Measurements from ENCODE around the gene TUBGCP3.
"Not testable (repeated sequence)": the region's sequence is repeated elsewhere in the genome, so short reads cannot be mapped to it uniquely, and the experiment has no call there.

The TUBGCP3 gene

DNA sequence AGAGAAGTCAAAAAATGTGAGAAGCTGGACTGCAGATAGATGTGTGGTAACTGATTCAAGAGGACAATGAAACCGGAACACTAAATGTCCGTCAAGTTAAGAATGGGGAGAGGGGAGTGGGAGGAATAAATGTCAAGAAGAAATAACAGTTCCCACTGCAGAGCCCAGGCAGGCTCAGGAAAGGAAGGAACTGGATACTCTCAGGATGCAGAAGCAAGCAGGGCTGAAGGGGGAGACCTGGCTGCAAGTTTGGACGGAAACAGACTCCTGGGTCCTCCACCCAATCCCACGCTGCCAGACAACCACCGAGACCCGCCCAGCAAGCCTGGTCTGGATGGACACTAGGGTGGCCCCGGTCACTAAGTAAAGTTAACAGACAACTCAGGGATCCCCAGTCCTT, 18.1 kb downstream of the TUBGCP3 start:
- H3K9ac ChIP-seq, result no peak overlapping the region
- H3K4me3 ChIP-seq, result no peak overlapping the region
- peaks cover 35% of the 10 kb centered on the region for H3K4me1 ChIP-seq
- no peaks in the 10 kb centered on the region for H3K9me3 ChIP-seq
- H3K36me3 ChIP-seq, result peaks cover 74% of the 10 kb centered on the region
- no peak overlapping the region for H3K27ac ChIP-seq
- H4K20me1 ChIP-seq, result peaks cover 96% of the 10 kb centered on the region
- no peak for TF ChIP-seq Cebpa-rat (IDR thresholded peaks at IDR 0.05)
- no peak overlapping the region for H3K4me2 ChIP-seq
- H3K27me3 ChIP-seq, result no peaks in the 10 kb centered on the region

DNA sequence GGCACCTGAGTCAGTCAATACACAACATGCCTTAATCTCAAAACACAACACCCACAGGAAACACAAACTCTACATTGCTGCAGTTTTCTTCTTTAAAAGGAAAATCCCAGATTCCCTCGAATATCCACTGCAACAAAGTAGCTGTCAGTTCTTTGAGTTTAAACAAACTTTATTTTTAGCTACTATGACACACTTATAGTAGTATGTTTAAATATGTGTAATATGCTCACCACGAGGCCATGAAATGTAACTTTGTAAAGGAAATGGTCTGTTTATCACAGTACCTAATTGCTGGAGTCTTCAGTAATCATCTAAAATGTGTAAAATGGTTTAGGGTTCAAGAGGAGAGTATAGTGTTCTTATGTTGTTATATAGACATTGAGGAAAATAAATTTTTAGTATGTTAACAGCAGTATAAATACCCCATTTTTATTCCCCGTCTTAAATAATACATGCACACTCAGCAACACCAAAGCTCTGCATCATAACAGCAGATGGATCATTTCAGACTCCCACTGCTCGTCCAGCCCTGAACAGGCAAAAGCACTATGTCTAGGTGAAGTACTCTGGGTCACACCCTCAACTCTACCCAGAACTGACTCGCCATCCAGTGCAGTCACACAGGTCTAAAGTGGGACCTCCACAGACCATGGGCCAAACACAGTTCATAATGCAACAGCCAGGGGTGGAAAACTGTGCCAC, 20.6 kb downstream of the TUBGCP3 start:
- Histone ChIP-seq H3K9ac (no peak overlapping the region), H3K27me3 (no peaks in the 10 kb centered on the region), H3K36me3 (peaks cover 89% of the 10 kb centered on the region), H3K4me2 (no peak overlapping the region), H4K20me1 (peaks cover 94% of the 10 kb centered on the region), H3K27ac (no peak overlapping the region), H3K4me3 (no peak overlapping the region), H3K4me1 (peaks cover 24% of the 10 kb centered on the region), H3K9me3 (no peaks in the 10 kb centered on the region)
- no peak for TF ChIP-seq Cebpa-rat (IDR thresholded peaks at IDR 0.05)

DNA sequence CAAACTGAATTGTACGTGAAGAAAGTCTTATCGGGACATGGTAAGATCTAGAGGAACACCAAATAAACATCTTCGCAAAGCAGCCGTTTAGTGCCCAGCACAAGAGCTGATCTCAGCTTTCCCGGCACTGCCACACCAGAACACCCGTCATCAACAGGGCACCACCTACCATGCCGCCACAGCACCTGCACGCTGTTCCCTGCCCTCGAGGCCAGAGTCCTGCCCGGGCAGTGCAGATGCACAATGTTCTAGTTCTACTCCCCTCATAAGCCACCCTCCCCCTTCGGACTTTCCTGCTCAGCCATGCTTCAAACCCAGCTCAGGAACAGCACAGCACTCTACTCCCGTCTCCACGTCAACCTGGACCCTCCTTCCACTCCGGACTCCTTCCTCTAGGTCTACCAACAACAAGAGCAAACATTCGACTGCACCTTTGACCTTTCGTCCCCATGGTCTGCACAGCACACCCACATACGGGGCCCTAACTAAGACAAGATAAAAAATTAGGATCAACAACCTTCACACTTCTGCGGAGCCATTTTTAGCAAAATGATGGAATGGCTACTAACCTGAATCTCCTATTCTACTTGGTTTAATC, 25.1 kb downstream of the TUBGCP3 start:
- Histone ChIP-seq H3K4me2 (peak overlapping the region; percentile 77), H3K4me3 (no peak overlapping the region), H4K20me1 (peaks cover 68% of the 10 kb centered on the region), H3K9ac (peak overlapping the region; percentile 16; the same call in 1 of the 2 replicates), H3K27me3 (no peaks in the 10 kb centered on the region), H3K4me1 (peaks cover 35% of the 10 kb centered on the region), H3K27ac (peak overlapping the region; percentile 67), H3K36me3 (peaks cover 86% of the 10 kb centered on the region), H3K9me3 (no peaks in the 10 kb centered on the region)
- TF ChIP-seq Cebpa-rat (IDR thresholded peaks at IDR 0.05), result no peak

DNA sequence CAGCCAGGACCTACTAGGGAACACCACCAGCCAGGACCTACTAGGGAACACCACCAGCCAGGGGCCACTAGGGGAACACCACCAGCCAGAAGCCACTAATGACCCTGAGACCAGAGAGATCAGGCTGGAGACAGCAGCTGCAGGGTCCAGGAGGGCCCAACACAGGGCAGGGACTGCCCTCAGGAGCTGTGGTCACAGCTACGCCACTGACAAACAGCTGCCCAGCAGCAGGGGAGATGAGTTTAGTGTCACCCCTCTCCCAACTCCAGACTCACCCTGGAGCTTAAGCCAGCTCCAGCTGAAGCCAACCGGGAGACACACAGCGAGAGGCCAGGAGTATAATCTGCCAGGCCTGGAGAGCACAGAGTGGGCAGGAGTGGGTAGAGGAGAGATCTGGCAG, 25.7 kb downstream of the TUBGCP3 start:
- Histone ChIP-seq H3K4me2 (peak overlapping the region; percentile 77), H3K27ac (peak overlapping the region; percentile 67), H3K27me3 (no peaks in the 10 kb centered on the region), H3K36me3 (peaks cover 86% of the 10 kb centered on the region), H4K20me1 (peaks cover 62% of the 10 kb centered on the region), H3K4me1 (peaks cover 35% of the 10 kb centered on the region), H3K4me3 (no peak overlapping the region), H3K9ac (peak overlapping the region; percentile 16; the same call in 1 of the 2 replicates), H3K9me3 (no peaks in the 10 kb centered on the region)
- TF ChIP-seq Cebpa-rat (IDR thresholded peaks at IDR 0.05), result no peak

DNA sequence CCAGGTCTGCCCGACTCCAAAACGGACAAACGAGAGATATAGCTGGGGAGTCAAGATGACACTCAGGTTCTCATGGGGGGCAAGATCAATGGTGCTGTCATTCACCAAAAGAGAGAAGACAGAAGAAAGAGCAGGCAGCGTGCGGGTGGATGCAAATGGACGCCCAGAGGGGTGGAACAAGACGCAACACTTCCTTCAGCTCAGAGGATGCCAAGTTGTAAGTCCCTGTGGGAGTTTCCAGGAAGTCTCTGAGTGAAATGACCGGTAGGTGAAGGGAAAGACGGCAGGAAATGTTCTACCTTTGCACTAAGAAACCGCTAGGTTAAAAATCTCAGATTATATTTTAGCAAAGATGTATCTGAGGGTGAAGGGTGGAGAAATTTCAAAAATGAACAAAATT, 26.5 kb downstream of the TUBGCP3 start:
- TF ChIP-seq Cebpa-rat (IDR thresholded peaks at IDR 0.05), result no peak
- H3K4me1 ChIP-seq, result peaks cover 35% of the 10 kb centered on the region
- H3K9ac ChIP-seq, result peak overlapping the region; percentile 34; the same call in 1 of the 2 replicates
- peak overlapping the region; percentile 63 for H3K27ac ChIP-seq
- no peaks in the 10 kb centered on the region for H3K9me3 ChIP-seq
- H3K27me3 ChIP-seq, result no peaks in the 10 kb centered on the region
- peak overlapping the region; percentile 77 for H3K4me2 ChIP-seq
- H3K4me3 ChIP-seq, result peak overlapping the region; percentile 4
- peaks cover 86% of the 10 kb centered on the region for H3K36me3 ChIP-seq
- peaks cover 54% of the 10 kb centered on the region for H4K20me1 ChIP-seq

DNA sequence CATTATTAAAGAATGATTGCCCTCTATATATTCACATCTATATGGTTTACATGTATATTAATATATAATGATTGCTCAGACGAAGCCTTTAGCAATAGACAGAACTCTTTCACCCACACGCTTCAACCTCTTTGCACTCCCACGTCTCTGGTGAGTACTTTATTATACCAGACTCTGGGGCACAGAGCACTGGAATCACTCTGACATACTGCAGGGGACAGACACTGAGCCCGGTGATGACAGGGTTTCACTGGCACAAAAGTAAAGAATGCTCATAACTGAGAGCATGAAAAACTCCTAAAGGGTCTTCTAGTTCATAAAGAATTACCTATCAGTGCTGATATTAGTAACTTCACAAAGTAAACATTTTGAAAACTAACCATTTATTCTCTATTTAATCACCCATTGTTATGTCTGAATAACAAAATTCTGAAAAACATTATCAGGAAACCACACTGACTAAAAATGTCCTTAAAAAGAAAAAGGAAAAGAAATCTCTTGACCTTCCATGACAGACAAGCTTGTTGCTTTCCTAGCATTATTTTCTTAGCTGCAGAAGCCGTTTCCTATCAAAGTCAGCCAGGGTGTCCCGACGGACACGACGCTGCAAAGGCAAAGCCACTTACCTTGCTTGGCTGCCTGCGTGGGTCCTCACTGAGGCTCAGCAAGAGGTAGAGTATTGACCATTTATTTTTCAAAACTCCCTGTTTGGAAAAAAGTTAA, 29.1 kb downstream of the TUBGCP3 start:
- Histone ChIP-seq H3K27me3 (no peaks in the 10 kb centered on the region), H3K36me3 (peaks cover 87% of the 10 kb centered on the region), H3K4me2 (no peak overlapping the region), H3K9ac (no peak overlapping the region), H4K20me1 (peaks cover 30% of the 10 kb centered on the region), H3K9me3 (no peaks in the 10 kb centered on the region), H3K27ac (no peak overlapping the region), H3K4me3 (no peak overlapping the region), H3K4me1 (peaks cover 35% of the 10 kb centered on the region)
- TF ChIP-seq Cebpa-rat (IDR thresholded peaks at IDR 0.05), result no peak

DNA sequence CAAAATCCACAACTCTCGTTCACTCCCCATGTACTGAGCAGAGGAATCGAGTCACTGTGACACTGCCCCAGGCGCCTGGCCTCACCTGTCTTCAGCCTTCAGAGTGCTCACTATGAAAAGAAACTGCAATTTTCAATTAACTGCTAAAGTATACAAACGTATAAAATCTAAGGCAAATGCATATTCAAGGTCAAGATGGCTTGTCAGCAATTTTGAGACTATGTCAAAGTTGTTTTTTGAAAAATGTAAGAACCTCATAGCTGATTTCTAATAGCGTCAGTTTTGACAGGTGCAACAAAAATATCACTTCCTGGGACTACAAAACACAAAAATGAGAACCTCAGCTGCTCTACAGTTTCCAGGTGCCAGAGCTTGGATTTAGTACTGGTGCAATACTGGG, 31.4 kb downstream of the TUBGCP3 start:
- Histone ChIP-seq H3K27me3 (no peaks in the 10 kb centered on the region), H3K4me1 (peaks cover 19% of the 10 kb centered on the region), H3K9me3 (no peaks in the 10 kb centered on the region), H3K27ac (no peak overlapping the region), H3K36me3 (peaks cover 93% of the 10 kb centered on the region), H3K4me3 (no peak overlapping the region), H3K4me2 (no peak overlapping the region), H4K20me1 (peaks cover 11% of the 10 kb centered on the region; the same call in 1 of the 2 replicates), H3K9ac (no peak overlapping the region)
- TF ChIP-seq Cebpa-rat (IDR thresholded peaks at IDR 0.05), result no peak

DNA sequence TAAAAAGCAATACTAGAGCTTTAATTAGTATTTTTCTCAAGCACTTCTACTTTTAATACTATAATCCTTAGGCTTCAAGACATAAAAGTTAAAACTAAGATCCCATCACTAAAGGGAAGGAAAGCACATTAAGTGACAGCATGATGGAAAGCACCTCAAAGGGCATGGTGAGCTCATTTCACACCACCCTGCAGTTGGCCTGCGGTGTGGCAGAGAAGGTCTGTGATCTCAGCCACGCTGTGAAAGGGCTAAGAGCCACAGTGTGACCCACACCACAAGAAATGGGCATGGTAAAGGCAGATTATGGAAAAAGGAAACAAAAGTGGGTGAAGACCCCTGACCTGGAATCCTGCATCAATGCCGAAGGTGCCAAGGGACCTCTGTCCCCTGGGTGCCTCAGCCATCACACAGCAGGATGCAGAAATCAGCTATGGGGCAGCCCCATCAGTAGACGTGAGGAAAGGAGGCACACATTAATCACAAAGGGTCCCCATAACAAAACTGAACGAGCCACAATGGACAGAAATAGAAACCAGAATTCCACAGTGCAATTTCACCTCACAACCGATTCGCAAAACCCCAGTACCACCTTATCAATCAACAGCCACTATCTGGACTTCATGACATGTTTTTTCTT, 33.6 kb downstream of the TUBGCP3 start:
- Histone ChIP-seq H3K9me3 (no peaks in the 10 kb centered on the region), H3K27ac (no peak overlapping the region), H3K4me2 (no peak overlapping the region), H3K9ac (no peak overlapping the region), H3K27me3 (no peaks in the 10 kb centered on the region), H4K20me1 (0 out of 2 replicates have a peak, but pooled peaks cover 6% of the 10 kb centered on the region), H3K4me1 (0 out of 2 replicates have a peak, but pooled peaks cover 4% of the 10 kb centered on the region), H3K36me3 (peaks cover 97% of the 10 kb centered on the region), H3K4me3 (no peak overlapping the region)
- TF ChIP-seq Cebpa-rat (IDR thresholded peaks at IDR 0.05), result no peak

DNA sequence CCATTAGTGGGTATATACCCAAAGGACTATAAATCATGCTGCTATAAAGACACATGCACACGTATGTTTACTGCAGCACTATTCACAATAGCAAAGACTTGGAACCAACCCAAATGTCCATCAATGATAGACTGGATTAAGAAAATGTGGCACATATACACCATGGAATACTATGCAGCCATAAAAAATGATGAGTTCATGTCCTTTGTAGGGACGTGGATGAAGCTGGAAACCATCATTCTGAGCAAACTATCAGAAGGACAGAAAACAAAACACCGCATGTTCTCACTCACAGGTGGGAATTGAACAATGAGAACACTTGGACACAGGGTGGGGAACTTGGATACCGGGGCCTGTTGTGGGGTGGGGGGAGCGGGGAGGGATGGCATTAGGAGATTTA, 39.0 kb downstream of the TUBGCP3 start:
- not testable (repeated sequence) for H3K27me3 ChIP-seq, H3K9me3 ChIP-seq, H3K4me2 ChIP-seq, H3K4me3 ChIP-seq, H3K4me1 ChIP-seq, H3K27ac ChIP-seq, H3K9ac ChIP-seq
- Histone ChIP-seq H3K36me3 (peaks cover 89% of the 10 kb centered on the region), H4K20me1 (0 out of 2 replicates have a peak, but pooled peaks cover 17% of the 10 kb centered on the region)
